SH-SY5Y (cell line): ENCODE measurements around the gene CTIF.

Experiments used
- GATA2 ChIP-seq: IDR thresholded peaks from 2 replicates; pipeline ENCODE4 v1.6.1; 2011; ENCODE audit warnings: mild to moderate bottlenecking, low read depth, low read length
- GATA3 ChIP-seq: IDR thresholded peaks from 2 replicates; pipeline ENCODE4 v1.6.1; 2011; ENCODE audit warnings: low read depth, mild to moderate bottlenecking, low read length, moderate library complexity

DNA sequence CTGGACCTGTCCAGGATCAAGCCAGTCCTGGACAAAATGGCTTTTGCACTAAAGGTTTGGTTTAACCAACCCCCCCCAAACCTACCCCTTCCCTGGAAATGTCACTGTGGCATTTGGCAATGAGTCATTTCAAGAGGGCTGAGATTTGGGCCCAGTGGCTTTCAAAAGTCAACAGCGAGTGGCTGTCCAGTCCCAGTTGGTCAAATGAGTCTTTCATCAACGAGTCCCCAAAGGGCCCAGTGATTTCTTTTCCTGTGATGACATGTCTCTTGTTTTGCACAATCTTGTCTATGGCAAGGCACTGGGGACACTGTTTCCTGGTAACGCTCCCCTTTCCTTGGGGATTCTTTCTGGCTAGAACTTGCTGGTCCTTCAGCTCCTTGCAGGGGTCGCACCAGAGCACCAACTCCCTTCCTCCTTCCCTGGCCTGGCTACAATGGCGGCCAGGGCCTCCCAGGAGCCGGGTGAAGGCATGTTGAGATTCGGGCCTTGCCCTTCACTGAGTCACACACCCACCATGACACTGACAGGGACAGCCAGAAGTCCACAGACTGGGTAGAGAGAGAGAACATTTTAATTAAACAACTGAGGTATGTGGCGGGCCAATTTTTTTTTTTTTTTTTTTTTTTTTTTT is 324.7 kb downstream of the CTIF start:
- TF ChIP-seq GATA2: no peak
- TF ChIP-seq GATA3: no peak
